Left forelimb (tissue), 1 donor: ENCODE measurements around the gene TBL1X.

Experiments
- DNase-seq: peaks from one replicate; pipeline ENCODE4 v3.0.0-alpha.2; 2018; ENCODE audit warnings: low spot score

The TBL1X gene

DNA sequence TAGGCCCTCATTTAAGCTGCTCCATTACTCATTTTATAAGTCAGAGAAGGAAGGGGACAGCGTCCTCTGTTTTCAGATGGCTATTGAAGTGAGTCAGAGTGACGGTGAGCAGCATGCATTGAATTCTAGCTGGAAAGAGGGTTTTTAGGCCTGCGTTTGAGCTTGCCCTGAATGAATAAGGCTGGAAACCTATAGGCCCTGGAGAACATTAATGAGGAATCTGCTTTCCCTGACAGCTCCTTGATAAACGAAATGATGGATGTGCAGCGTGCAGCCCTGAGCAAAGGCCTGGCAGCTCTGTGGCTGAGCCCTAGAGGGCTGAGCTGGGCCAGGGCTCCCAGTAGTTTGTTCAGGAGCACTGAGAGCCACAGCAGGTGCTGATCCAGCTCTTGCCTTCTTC is 33.4 kb downstream of the TBL1X start:
- DNase-seq: no peak

DNA sequence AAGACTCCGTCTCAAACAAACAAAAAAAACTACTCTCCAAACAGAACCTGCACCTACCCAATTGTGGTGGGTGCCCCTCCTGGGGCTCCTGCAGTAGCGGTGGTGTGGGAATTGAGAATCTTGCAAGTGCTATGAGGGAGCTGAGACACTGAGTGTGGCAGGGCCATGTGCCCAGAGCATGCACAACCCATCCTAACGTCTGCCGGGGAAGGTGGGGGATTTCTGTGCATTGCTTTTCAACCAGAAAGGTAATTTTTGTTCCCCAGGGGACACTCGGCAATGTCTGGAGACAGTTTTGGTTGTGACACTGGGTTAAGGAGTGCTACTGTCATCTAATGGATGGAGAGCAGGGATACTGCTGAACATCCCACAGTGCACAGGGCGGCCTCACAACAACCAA is 35.7 kb downstream of the TBL1X start:
- no peak for DNase-seq

DNA sequence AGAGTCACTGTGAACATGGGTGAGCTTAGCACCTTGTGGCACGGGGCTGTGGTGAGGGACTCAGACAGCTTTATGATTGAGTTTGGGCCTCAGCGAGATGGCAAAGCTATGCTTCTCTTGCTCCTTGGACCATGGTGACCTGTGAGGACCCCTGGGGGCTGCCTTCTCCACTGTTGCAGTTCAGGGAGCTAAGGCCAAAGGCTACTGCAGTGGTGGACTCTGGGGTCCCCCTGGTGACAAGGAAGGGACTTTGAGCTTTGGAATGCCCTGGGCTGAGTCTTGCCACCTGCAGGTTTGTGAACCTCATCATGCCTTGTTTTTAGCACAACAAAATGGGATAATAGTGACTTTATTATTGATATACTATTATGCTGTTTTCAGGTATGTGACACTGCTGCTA is 36.5 kb downstream of the TBL1X start:
- no peak for DNase-seq

DNA sequence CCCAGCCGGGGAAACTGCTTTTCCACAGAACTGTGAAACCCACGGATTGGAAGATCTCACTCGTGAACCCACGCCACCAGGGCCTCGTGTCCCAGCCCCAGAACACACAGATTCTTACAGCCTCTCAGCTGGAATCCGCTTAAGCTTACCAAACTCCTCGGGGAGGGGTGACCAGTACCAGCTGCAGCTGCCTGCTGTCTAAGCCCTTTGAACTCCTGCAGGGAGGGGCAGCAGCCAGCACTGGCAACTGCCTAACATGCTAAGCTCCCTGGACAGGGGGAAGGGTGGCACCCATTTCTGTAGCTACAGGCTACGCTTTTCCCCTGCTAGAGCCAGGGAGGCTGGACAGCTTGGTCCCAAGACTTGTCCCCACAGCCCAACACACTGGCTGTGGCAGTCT is 38.4 kb downstream of the TBL1X start:
- no peak for DNase-seq

DNA sequence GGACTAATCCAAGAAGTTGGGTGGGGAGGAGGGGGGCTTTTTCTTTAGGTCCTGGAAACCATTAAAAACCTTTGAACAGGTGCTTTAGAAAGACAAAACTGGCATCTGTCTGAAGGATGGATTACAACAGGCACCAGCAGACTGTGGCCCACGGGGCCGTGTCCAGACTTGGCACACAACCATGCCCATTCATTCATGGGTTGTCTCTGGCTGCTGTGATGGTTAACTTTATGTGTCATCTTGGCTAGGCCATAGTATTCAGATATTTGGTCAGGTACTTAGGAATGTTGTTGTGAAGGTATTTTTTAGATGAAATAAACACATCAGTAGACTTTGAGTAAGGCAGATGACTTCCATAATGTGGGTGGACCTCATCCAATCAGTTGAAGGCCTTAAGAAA is 45.5 kb downstream of the TBL1X start:
- DNase-seq: no peak

DNA sequence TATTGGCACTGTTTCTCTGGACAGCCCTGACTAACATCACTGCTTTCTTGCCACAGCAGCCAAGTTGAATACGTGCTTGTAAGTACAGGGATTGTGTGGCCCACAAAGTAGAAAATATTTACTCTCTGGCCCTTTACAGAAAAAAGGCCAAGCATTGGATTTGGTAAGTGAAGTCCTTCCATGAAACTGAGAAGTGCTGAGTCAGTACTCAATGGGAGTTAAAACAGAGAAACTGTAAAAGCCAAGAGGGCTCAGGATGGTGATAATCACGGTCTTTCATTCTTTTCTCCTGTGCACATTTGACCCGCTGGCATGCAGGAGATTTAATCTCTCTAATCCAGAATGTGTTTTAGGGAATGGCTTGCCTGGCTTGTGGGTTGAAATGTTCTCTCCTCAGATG is 46.1 kb downstream of the TBL1X start:
- DNase-seq: no peak

DNA sequence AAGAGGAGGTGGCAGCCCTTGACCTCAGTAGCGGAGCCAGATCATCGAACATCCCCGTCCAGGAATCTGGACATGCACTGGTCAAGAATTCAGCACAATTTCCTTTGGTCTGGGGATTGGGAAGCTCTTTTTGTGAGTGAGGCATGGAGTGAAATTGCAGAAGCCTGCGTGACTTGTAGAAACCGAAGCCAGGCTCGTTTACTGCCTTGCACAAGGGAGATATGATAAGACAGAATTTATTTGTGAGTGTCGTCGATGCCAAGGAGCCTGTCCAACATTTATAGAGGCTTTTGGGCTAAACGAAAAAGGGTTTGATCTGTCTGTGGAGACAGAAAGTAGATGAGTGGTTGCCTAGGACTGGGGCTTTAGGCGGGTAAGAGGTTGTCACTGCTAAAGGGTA is 50.6 kb downstream of the TBL1X start:
- no peak for DNase-seq

DNA sequence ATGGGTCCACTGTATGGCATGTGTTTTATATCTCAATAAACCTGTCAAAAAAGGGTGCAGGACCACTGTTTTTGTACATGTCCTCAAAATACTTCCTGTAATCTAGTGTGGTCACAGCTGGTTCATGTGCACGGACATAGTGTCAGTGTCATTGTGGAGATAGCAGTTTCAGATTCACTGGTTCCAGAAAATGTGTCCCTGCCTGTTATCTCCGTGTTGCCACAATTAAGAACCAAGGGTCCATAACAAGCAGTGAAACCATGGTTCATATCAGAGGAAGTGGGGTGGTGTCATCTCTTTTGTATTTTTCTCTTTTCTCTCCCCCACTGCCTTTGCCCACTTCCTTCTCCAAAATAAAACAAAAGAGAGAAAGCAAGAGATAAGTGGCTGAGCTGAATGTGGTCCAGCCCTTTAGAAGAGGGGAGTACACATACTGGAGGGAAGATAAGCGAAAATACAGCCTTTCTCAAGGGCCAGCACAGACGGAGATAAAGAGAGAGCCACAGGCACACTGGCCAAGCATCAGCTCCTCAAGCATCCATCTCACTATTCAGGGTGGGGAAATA is 51.2 kb downstream of the TBL1X start:
- DNase-seq: no peak

DNA sequence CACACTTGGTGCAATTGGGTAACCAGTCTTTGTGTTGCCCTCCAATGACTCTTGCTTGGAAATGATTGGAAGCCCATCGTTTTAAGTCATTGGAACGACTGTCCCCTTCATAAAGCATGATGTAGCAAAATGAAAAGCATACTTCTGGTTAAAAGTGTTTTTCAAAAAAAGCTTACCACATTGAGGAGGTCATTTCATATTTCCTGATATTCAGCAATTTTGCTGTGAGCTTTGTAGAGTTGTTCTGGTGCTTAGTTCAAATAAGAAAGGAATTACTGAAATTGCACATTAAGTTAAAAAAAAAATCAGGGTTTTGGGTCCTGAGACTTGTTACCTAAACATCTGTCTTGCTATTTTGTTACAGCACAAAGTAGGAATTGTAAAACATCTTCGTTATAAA is 51.8 kb downstream of the TBL1X start:
- no peak for DNase-seq

DNA sequence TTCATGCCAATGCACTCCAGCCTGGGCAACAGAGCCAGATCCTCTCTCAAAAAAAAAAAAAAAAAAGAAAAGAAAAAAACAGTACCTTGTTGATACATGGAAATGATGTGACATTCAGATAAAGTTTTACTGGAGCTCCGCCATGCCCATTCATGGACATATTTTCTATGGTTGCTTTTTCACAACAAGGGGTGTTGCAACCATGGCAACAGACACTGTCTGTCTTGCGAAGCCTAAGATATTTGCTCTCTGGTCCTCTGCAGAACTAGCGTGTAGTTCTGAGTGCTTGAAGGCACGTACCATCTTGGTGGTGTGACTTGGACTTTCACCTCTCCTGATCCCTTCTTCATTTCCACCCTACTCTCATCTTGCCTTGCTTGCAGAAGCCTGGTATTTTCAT is 53.2 kb downstream of the TBL1X start:
- no peak for DNase-seq

DNA sequence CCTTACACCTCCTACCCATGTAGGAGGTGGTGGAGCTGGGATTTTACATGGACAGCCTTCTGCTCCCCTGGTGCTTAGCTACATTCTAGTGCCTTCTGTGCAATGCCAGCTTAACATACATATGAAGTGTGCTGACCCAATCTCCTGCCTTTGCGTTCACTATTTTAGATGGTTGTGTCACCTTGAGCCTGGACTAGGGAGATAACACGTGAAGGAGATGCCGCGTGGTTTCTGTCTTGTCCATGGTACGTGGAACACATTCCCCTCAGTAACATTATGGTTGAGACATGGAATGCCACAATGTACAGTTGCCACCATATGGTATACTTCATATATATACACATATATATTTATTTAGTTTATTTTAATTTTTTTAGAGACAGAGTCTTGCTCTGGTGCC is 54.0 kb downstream of the TBL1X start:
- DNase-seq: no peak

DNA sequence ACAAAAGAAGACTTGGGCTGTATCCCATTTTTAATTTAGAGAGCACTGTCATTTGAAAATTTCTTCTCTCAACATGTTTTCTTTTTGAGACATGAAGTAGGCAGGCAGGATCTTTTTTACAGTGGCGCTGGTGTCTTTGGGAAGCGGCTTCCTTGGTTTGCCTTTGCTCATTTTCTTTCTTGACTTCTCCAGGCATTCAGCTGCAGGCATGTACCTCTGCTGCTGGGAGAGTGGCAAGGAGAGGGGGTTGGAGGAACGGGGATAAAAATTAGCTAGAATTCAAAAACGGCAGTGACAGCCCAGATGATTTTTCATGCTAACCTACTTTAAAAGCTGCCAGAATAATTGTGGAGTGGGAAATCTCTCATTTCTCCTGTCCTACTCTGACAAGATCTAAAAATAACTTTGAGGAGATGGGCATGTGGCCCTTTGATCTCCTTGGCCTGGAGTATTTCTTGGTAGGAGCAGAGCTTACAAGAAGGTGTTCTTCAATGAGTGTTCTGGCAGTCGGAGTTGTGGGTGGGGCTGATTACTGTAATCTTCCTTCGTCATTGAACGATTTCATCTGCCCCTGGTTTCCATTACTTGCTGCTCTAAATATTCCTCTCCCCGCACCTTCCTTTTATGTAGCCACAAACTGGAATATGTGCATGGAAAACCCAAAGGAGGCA is 54.8 kb downstream of the TBL1X start:
- DNase-seq: no peak

DNA sequence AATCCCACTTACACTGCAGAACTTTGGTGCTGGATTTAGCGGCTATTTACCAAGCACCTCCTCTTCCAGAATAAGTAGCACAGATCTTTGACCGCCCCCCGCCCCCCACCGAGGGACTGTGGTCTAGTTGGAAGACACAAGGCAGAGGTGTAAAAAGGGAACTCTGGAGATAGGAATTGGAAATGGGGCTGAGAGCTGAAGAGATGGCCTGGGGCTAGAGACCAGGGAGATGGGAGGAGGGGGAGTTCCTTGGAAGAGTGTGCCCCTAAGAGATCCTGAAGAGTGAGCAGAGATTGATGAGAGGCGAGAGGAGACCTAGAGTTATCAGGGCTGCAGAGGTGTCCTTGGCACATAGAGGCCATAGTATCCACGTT is 55.3 kb downstream of the TBL1X start:
- DNase-seq: no peak

DNA sequence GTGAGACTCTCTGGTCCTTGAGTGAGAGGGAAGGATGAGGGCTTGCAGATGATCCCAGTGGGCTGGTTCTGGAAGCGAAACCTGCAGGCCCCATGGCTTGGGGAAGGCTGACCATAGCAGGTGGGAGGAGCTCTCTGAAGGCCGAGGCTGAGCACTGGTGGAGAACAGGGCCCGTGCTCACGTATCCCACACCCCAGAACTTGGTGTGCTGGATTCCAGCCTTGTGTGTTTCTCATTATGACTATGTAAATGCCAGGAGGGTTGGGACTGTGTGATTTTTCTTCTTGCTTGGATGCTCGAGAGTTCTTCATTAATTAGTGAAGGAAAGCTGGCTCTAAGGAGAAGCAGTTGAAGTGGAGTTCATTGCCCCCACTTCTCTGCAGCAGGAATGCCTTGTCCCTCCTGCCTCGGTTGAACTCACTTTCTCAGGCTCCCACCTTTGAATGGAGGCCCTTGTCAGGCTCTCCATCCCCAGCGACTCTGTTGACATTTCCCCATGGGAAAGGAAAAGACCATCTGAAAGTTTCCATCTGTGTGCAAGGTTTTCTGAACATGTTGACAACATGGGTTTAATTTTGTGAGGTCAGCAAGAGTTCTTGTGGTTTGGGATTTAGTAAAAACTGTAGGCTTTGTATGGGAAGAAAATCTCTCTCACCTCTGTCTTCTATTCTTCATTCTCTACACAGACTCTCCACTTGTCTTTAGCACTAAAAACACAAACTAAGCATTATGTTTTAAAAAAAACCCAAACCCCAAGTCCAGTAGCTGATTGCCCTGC is 57.7 kb downstream of the TBL1X start:
- DNase-seq: no peak

DNA sequence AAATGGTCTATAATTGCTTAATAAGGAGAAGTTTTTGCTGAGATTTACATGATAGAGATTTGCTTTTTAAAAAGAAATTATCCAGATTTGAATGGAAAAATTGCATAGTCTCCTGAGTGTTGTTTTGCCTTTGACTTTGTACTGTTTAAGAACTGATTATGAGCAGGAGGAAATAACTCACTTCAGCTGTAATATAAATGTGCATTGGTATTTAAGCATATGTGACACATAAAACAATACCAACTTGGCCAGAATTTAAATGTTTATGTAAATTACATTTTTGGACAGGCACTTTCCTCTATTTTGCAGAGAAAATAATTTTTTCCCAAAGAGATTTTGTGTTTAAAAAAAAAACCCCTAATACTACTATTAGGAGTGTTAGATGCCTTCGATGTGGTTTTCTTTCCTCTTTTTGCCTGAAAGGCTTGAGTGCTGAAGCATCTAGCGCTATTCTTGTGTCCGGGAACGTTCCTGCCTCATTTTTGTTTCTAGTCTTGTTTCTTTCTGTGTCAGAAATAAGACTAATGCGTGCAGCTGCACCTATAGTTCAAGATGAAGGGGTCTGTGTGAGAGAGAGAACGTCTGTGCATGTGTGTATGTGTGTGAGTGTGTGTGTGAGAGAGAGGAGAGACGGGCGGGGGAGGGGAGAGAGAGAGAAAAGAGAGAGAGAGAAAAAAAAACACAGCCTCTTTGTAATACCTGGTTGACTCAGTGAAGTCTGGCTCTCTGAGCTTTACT is 60.8 kb downstream of the TBL1X start:
- DNase-seq: no peak

DNA sequence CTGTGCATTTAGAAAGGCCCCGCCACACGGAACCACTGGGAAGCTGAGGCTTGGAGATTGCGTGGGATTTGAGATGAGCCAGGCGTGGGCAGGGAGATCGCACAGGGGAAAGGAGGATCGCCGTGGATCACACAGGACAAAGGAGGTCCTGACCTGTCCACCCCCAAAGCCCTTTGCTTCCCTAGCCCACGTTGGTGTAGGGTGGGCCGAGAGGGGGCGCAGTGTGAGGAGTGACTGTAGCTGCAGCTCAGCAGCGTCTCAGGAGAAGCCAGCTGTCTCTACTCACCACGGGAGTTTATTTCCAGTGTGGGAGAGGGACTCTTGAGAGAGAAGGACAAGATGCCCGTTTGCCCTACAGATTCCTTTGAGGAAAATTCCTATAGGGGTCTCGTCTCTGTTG is 62.1 kb downstream of the TBL1X start:
- no peak for DNase-seq

DNA sequence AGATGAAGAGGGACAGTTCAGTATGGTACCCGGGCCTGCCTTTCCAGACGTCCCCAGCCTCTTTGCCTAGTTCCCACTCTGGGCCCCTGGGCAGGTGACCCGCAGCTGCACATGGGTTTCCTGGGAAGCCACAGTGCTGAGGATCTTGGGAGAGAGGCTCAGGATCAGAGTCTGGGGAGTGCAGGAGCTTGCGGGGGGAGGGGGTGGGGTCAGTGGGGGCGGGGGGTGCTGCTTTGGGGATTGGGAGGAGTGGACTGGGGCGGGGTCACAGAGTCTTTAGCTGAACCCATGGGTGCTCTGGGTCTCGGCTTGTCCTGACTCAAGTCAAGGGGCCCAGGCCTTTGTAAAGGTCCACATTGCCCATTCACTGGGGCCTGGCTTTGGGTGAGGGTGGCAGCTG is 63.6 kb downstream of the TBL1X start:
- DNase-seq: no peak

DNA sequence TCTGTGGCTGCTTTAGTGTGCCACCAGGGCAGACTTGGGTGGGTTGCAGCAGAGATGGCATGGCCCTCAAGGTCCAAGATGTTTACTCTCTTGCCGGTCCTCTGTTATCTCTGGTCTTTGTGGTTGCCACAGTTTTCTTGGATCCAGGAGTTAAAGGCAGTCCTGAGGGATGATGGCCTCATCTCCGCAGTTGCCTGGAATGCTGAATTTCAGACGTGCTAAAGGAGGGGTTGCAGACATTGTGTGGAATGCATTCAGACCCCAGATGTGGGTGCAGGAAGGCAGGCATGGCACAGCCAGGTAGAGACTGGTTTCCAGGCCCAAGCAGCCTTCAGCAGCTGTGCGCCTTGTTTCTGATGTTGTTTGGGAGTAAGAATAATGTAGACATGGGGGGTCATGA is 64.4 kb downstream of the TBL1X start:
- DNase-seq: no peak

DNA sequence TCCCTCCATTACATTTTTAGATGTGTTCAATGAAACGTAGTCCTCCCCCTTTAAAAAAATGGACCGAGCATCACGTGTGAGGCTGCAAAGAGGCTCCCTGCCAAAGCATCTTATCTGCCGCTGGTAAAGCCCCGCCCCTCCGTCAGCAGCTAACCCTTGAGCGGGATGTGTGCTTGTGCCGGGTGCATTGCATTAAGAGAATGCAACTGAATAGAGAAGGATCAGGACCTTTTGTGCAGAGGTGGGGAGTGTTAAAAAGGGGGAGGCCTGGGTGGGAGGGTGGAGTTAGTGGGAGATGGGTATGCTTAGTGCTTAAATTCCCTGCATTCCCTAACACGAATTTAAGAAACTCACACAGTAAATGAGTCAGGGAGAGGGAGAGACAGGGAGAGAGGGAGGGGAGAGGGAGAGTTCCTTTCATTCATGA is 66.0 kb downstream of the TBL1X start:
- DNase-seq: no peak

DNA sequence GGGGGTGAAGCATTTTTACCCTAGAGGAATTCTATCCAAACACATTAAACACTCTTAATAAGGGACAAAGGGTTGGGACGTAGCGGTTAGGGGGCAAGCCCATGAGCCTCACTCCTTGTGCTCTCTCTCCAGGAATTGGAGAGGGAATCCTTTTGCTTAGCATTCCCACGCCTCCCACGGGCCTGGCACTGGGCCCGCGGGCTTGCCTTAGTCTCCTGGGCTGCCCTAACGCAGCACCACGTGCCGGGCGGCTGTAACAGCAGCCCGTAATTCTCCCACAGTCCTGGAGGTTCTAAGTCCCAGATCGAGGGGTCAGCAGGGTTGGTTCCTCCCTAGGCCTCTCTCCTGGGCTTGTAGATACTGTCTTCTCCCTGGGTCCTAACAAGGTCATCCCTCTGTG is 67.5 kb downstream of the TBL1X start:
- DNase-seq: no peak

DNA sequence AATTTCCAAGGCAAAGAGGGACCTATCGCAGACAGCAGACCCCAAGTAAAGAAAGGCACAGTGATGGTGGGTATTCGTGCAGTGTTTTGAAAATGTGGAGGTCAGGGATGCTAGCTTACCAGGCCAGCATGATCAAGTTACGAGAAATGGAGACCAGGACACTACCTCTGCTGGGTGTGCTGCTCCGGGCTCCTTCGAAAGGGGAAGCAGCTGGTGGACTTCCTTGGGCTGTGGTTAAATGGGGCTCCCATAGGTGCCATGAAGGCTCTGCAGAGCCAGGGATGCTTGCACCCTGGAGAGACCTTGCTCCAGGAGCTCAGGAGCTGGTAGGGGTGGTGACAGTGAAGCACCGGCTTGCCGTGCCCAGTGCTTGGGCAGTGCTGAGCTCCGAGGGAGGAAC is 68.8 kb downstream of the TBL1X start:
- no peak for DNase-seq

DNA sequence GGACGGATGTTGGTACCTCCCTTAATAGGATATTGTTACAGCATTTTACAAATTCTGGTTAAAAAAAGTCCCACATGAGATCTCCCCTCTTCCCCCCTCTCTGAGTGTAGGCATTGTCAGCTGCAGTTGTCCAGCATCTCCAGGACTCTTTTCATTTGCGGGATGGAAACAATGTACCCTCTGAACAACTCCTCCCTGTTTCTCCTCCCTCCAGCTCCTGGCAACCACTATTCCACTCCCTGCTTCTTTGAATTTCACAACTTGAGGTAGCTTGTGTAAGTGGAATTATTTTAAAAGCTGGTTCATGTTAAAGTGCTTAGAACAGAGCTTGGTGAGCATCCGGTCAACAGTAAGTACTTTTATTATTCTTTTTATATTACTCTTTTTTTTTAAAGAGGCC is 69.8 kb downstream of the TBL1X start:
- DNase-seq: no peak

DNA sequence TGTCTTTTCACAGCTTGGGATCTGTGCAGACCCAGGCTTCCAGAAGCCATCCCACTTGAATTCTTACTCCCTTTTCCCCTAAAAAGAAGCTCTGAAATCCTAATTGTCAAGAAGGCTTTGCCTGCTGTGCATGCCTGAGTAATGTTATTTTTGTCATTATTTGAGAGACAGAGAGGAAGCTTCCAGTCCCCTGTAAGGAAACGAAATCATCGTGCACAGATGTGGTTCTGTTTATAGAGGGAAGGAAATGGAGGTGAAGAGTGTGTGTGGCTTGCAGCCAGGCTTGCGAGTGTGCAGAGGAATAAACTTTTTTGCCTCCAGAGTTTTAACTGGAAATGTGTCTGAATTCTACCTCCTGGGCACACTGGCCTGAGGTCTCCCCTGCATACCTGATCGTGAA is 70.2 kb downstream of the TBL1X start:
- no peak for DNase-seq
